BJ (cell line): ENCODE data around the gene XYLT1. TPM values are rescaled to one million over a fixed set of nuclear protein-coding genes. Genes with fewer than 3 reads are reported as not detected.

ENCODE experiments used
- CTCF ChIA-PET: fragments of 350-600 bp; formaldehyde crosslinking; extraction: SDS; loops from one replicate; lab custom pipeline; 2021; ENCODE audit warnings: antibody characterized with exemption, inconsistent platforms; lab: Yijun Ruan, JAX
- POLR2A ChIA-PET: fragments of 300-600 bp; sonication (Branson Sonifier 250); formaldehyde crosslinking; extraction: SDS; loops from one replicate; lab custom pipeline; 2021; ENCODE audit warnings: antibody characterized with exemption; lab: Charles Lee
- DNase-seq: peaks from one replicate; pipeline ENCODE4 v3.0.0-alpha.2; 2011; ENCODE audit warnings: low read depth
- H3K27me3 ChIP-seq: 2 replicates; pipeline ENCODE4 v1.6.0; 2011; ENCODE audit warnings: low read length; ENCODE audit not compliant: control insufficient read depth, insufficient read depth
- H3K36me3 ChIP-seq: 2 replicates; pipeline ENCODE4 v1.5.1; 2011; ENCODE audit warnings: low read length; ENCODE audit not compliant: control insufficient read depth, insufficient read depth
- H3K4me3 ChIP-seq: 2 replicates; pipeline ENCODE4 v1.5.1; 2011; ENCODE audit warnings: low read depth, mild to moderate bottlenecking, control low read depth, low read length
- CTCF ChIP-seq: IDR thresholded peaks from 2 replicates; pipeline ENCODE4 v1.5.1; 2011; ENCODE audit warnings: low read depth, mild to moderate bottlenecking, control low read depth, inconsistent platforms, low read length, moderate library complexity; ENCODE audit not compliant: insufficient read depth
- polyA plus RNA-seq: library from polyadenylated mRNA; depleted of rRNA; stranded (reverse); fragments of >200 nt; gene quantifications from 2 replicates; pipeline ENCODE4 v1.2.3, GENCODE V29; 2011

Gene XYLT1
- polyA plus RNA-seq, 1 experiment, result 15.9 TPM

GRCh38 chr16:17101646-17102045, 369.1 kb downstream of the XYLT1 start:
- Histone ChIP-seq H3K36me3 (no peaks in the 10 kb centered on the region), H3K27me3 (no peaks in the 10 kb centered on the region), H3K4me3 (no peak overlapping the region)
- no peak for TF ChIP-seq CTCF
- ChIA-PET CTCF (interaction anchor here (0.6 to 1.7 kb wide), 2 partner anchors 10 to 29 kb away, joined by 3 to 4 read pairs; no protein-coding TSS in a partner anchor), POLR2A (no interaction called here)
- no peak for DNase-seq

GRCh38 chr16:17098685-17099084, 372.1 kb downstream of the XYLT1 start:
- Histone ChIP-seq H3K4me3 (no peak overlapping the region), H3K36me3 (no peaks in the 10 kb centered on the region), H3K27me3 (no peaks in the 10 kb centered on the region)
- TF ChIP-seq CTCF, result no peak
- CTCF ChIA-PET, result no interaction called here
- POLR2A ChIA-PET, result no interaction called here
- DNase-seq, result no peak

GRCh38 chr16:17084130-17084529, 386.6 kb downstream of the XYLT1 start:
- CTCF ChIA-PET, result no interaction called here
- POLR2A ChIA-PET, result no interaction called here
- DNase-seq, result no peak
- Histone ChIP-seq H3K27me3 (no peaks in the 10 kb centered on the region), H3K4me3 (no peak overlapping the region), H3K36me3 (no peaks in the 10 kb centered on the region)
- no peak for TF ChIP-seq CTCF

- DNase-seq, result no peak
- Histone ChIP-seq H3K27me3 (no peaks in the 10 kb centered on the region), H3K36me3 (no peaks in the 10 kb centered on the region), H3K4me3 (no peak overlapping the region)
- no peak for TF ChIP-seq CTCF
- CTCF ChIA-PET, result no interaction called here
- POLR2A ChIA-PET, result no interaction called here
Measured at GRCh38 chr16:17083628-17084027, 387.1 kb downstream of the XYLT1 start.

- Histone ChIP-seq H3K4me3 (no peak overlapping the region), H3K27me3 (no peaks in the 10 kb centered on the region), H3K36me3 (no peaks in the 10 kb centered on the region)
- POLR2A ChIA-PET, result no interaction called here
- CTCF ChIA-PET, result no interaction called here
- no peak for TF ChIP-seq CTCF
- no peak for DNase-seq
Measured at GRCh38 chr16:17082095-17082882, 388.5 kb downstream of the XYLT1 start.
